T-helper 2 cell treated with Interferon-gamma antibody and Interleukin-4, amounts not matched to agents 100 ng/mL and 5 ng/mL, for 36 hours (primary cell): Measurements from ENCODE around the gene GART. TPM values are rescaled to one million over a fixed set of nuclear protein-coding genes. Genes with fewer than 3 reads are reported as not detected.
"Not testable (repeated sequence)": the region's sequence is repeated elsewhere in the genome, so short reads cannot be mapped to it uniquely, and the experiment has no call there.

Experiments used
- intact Hi-C: fragments of 100-400 bp; cut with micrococcal nuclease; formaldehyde crosslinking; loops from one replicate; pipeline ENCODE4 v1.15.1; 2023
- total RNA-seq: library from RNA; stranded (reverse); gene quantifications from 2 replicates; pipeline ENCODE4 v1.2.3, GENCODE V29; 2022

Gene GART
- 115 and 124 TPM in 2 replicates for total RNA-seq

DNA sequence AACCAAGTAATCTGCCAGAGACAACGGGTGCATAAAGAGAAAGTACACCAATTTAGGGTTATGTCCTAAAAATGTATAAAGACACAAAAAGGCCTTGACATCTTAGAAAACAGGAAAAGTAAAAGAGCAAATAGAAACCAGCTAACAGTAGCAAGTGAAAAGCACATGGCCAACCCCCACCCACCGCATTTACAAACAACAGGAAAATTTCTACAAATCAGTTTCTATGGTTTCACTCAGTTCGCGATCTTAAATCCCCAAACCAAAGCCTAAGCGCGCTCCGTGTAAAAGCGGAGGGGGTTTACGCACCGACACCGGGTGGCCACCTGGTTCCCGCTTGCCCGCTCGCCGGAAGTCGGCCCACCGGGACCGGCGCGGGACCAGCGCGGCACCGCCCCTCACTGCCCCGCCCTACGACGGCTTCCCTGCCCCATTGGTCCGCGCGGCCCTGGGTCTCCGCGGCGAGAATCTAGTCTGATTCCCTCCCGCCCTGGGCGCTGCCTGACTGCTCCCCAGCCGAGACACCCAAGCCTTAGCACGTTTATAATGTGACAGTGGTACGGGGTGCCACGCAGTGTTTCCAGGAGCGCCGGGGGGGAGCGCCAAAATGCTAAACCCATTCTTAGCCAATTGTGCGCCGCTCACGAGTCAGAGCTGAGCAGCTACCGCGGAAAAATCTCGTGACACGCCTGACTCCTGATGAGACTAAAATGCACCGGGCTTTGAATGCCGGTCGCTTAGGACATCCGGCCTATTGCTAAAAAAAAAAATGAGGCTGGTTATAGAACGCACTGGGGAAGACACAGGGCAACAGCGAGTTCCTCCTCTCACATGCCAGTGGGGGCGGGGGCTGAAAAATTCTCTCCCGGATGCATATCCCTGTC, at the start of gene GART:
TSS of gene GART (minus strand) at position 362 of the 884 bp plus-strand sequence. CDS start 2,802 bp downstream, outside the sequence.
- intact Hi-C loops = loop anchor here (1.0 to 5.0 kb wide), 11 partner anchors 46 to 1073 kb away; partner anchors contain the start of genes CFAP298, CRYZL1, DNAJC28 and DONSON

DNA sequence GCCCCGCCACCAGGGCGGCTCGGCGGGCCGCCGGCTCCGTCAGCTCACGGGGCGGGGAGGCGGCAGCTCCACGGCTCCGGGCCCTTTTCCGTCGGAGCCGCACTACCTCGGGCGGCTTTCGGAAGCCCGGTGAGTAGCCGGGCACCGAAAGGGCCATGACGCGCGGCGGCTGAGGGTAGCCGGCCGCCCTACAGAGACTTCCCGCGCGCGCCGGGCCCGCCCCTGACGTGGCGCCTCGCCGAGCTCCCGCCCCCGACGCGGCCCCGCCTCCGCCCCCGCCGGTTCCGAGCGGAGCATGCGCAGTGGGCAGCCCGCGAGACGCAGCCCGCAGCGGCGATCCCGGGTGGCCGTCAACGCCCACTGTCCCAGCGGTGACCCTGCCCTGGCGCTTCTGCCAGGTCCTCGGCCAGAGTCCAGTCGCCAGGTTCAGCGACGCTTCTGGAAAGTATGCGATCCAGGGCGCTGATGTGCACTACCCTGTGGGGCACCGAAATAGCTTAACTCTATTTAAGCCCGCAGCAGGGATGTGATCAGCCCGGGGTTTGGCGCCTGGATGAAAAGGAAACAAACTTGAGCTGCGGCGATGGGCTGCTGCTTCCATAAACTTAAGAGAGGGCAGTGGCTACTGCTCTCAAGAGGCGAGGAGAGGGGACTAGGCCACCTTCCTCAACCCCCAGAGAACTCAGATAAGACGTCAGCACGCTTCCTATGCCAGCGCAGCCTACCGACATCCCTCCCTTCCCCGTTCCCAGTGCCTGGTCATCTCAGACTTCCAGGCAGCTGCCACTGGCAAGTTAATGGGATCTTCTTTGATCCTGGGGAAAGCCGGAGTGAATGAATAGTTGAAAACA, 46.8 kb upstream of the GART start, which contains the start of gene DONSON:
TSS of gene DONSON (minus strand) at position 200 of the 851 bp plus-strand sequence. CDS start at position 157, 43 bp downstream.
- intact Hi-C loops = loop anchor here (1.0 to 2.0 kb wide), 4 partner anchors 16 to 97 kb away; partner anchors contain the start of genes CRYZL1, DNAJC28 and GART

DNA sequence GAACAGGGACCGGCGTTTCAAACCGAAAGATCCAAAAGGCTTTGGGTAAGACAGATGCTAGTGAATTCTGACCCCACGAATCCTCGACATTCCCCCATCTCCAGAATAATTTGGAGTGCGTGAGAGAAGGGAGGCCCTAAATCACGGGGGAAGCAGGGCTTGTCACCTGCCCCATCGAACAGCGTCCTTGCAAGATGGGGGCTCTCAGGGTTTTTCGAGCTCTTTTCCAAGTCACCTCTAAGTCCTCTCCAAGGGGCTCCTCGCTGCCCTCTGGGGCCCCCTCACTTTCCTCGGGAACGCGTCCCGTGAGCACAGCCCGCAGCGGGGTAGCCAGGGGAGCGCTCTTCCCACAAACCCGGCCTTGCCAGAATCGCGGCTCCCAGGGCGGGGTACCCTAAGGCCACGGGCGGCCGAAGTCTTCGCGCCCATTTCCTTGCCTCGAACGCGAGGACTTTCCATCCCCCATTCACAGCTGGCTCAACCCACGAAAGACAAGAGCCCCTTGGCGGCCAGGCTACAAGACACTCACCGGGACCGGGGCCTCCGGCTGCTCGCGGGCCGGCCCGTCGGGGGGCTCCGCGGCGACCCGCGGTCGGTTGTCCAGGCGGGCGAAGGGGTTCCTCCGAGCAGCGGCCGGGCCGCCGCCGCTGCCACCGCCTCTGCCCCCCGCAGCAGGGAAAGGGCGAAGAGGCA, 46.0 kb upstream of the GART start:
- intact Hi-C loops = loop anchor here (1.0 to 2.0 kb wide), 3 partner anchors 17 to 53 kb away; partner anchors contain the start of genes CRYZL1 and GART

DNA sequence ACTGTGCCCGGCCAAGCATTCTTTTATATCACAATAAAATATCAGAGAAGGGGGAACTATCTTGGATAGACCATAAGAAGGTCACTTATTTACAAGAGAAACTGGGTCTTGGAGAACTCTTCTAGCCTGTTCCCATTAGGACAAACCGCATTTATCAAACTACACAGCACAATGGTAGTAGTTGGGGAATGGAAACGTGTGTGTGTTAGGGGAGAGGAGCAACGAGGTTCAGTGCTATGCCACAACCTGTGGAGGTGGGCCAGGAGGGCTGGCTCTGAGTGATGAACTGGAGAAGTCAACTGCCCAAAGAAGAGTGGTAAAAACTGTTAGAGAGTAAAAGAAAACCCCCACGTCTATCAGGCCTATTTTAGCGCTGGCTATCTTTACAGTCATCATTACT, 45.0 kb upstream of the GART start:
- intact Hi-C loops = no loop called here

DNA sequence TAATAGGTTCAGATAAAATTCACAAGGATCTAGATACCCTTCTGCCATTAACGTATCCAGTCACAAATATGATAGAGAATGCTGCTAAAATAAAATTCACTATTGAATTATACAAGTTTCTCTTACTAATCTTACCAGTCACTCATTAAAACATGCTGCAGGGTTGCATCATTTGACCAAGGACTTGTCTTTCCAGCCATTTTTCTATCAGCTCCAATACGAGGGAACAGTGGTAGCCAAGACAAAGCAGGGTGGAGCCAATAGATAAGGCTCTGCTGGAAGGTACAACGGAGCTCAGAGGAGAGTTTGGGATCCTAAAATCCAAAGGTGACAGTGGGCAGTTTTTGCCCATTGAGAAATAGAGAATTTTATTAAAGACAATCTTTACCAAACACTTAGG, 42.5 kb upstream of the GART start:
- intact Hi-C loops = no loop called here

DNA sequence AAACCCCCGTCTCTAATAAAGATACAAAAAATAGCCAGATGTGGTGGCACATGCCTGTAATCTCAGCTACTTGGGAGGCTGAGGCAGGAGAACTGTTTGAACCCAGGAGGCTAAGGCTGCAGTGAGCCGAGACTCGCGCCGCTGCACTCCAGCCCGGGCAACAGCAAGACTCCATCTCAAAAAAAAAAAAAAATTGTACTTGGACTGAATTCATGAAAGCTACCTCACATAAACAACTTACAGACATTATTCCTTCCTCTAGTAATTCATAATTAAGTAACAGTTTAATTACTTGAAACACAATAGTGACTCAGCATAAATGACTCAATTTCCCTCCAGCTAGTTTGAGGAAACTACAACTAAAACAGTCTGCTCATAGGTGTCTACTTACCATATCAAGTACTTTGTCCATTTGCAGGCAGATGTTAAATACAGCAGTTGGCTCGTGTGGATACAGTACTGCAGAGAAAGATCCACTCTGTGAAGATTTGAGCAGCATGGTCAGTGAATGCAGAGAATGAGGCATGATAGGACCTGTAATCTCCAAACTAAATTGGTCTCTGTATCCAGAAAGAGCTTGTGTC, 37.1 kb upstream of the GART start:
- intact Hi-C loops = loop anchor here (1.0 kb wide), 1 partner anchor 12 kb away; no protein-coding TSS in a partner anchor

DNA sequence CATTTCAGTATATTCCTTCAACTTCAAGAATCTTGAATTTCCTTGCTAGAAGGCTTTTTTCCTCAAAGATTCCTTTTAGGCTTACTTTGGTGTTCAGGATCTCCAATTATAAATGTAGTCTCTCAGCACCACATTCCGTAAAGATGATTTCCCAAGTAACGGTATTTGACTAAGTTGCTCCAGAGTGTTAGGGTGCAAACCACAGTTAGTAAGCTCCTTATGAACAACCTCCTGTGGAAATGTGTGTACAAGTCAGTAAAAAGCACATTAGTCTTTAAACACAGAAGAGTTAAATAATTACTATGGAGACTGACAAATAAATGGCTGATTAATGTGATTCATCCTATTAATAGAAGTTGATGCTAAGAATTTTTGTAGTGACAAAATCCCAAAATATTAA, 36.3 kb upstream of the GART start:
- intact Hi-C loops = loop anchor here (1.0 kb wide), 1 partner anchor 11 kb away; no protein-coding TSS in a partner anchor

DNA sequence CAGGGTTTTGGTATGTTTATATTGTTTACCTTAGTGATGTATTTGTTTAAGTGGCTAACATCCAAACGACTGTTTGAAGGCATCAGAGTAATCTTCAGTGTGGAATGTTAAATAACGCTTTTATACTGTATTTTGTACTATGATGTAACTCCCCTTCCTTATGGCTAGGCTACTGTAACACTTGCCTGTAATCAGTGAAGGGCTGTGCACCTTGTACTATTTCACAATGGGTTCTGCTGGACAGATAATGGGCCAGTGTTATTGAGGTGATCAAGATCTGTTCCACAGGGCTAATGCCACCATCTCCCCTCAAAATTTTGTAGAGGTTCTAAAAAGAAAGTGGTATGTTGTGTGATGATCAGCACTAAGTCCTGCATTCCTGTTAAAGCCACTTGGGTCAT, 34.8 kb upstream of the GART start:
- intact Hi-C loops = not testable (repeated sequence)

DNA sequence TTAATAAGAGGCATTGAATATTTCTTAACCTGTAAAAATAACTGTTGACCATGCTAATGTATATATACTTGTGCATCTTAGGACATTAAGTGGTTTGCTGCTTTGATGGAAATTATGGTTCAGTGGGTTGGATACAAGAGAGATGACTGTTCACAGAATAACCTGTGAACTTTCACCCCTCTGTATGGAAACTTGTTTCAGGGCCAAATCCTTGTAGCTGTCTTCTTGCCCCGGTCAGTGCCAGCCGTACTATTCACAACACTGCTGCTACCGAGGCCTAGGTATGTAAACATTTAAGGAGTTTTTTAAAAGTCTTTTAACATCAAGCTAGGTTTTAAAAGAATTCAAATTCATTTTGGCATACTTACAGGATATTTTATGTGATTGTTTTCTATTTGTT, 30.4 kb upstream of the GART start:
- intact Hi-C loops = no loop called here

DNA sequence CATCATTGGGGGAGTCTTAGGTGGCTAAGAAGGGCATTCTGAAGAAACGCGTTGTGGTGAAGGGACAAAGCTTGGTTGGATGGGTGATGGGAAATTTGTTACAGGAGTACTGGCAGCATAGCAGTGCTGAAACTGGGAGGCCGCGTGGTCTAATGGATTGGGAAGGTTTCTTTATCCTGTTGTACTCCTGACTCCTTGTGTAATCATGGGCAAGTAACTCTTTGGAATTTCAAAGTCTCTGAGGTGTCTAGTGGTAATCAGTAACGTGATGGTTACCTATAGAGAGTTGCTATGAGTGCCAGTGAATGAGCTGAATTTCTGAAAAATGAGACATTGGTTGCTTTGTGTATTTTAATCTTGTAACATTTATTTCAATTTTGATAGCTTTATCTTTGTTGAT, 28.1 kb upstream of the GART start:
- intact Hi-C loops = no loop called here

DNA sequence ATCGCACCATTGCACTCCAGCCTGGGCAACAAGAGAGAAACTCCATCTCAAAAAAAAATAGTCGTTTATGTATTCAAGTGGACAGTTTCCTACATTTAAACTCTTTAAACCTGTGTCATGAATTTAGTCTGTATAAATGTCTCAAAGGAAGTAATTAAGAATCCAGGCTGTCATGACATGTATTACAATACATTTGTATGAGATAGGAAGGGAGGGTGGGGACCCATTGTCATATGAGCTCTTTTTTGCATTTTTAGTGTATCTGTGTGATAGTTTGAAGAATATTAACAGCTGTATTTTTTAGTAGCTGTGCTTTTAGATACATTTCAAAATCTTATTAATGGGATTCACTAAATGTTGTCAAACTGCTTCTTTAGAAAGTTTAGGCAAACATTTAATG, 26.5 kb upstream of the GART start:
- intact Hi-C loops = no loop called here

DNA sequence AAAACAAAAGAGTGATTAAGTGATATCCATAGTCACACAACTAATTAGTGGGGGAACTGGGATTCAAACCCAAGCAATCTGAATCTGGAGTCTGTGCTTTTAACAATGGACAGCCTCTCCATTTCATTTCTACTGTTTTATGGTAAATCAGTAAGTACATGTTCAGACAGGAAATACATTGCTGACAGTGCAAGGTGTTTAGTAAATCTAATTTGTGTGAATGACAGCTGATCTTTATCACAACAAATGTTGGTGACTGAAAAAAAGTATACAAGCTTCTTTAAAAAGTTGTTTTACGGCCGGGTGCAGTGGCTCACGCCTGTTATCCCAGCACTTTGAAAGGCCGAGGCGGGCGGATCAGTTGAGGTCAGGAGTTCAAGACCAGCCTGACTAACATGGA, 26.0 kb upstream of the GART start:
- intact Hi-C loops = loop anchor here (1.0 kb wide), 1 partner anchor 10 kb away; no protein-coding TSS in a partner anchor

DNA sequence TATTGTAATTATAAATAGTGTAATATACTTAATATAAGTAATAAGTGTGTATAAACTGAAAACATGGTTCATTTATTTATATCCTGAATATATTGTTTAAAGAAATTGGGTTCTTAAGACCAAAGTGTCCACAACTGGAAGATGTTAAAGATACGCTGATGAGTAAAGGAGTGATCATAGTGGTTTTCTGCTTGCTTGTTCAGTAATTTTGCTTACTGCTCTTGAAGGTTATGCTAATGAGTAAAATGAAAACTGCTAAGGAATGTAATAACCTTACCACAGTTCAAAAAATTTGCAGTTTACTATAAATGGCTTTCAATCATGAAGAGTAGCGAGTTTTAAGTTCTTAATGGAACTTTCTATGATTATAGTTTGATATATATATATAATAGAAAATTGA, 24.6 kb upstream of the GART start:
- intact Hi-C loops = no loop called here

DNA sequence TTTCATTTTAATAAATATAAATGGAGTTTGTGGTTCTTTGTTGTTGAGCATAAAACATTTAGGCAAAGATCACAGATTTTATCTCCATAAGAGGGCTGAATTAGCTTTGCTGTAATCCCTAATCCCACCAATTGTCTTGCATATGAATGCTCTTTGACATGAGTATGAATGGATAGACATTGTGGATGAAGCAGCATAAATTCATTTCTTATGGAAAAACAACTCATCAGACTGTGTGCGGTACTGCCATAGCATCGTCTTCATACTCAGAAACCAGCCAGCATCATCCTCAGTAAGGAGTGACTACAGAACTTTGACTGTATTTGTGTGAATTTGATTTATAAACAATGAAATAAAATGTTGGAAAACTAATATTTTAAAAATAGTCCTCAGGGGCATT, 20.5 kb upstream of the GART start:
- intact Hi-C loops = no loop called here

DNA sequence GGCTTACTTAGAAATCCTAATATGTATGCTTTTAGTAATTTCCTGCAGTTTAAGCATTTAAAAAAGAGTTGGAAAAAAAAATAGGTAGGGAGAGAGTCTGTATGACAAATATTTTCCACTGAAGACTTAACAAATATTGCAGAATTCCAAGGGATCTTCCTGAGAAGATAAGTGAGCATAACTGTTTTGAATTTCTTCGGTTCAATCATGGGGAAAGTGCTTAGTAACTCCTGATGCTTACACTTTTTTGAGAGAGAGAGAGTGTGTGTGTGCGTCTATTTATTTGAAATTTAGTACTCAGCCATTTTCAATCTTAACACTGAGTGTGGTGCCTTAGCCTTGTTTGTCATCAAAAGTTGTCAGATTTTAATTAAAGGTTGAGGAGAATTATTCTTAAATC, 19.5 kb upstream of the GART start:
- intact Hi-C loops = no loop called here

DNA sequence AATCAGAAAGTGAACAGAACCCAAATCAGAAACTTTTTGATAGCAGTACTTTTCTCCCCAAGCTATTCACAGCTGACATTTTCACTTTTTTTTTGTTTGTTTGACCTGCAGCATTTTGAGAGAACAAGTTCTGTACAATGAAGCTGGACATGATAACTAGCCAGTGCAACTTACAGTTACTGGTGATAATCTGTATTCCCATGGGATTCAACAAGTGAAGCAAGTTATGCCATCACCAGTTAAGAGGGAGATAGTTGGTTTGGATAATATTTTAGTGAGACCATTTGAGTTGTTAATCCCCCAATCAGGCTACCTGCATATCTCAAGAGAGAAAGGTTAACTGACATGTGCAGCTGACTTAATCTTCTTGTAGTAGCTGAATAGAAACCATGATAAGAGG, 19.0 kb upstream of the GART start:
- intact Hi-C loops = no loop called here

DNA sequence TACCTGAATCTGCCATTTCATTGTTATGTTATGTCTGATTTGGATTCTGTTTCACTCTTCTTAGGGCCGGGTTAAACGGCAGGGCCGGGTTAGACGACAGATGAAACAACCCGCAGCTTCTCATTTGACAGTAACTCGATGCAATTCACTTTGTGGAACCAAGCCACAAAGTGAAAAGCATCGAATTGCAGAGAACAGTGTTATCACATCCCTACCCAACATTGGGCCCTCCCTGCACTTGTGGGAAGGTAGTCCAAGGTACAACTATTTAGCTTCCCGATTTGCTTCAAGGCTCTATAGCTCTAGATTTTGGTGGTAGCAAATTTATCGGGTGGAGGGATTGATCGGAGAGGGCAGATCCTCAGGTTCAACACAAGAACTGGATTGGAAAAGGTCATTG, 17.9 kb upstream of the GART start:
- intact Hi-C loops = no loop called here

DNA sequence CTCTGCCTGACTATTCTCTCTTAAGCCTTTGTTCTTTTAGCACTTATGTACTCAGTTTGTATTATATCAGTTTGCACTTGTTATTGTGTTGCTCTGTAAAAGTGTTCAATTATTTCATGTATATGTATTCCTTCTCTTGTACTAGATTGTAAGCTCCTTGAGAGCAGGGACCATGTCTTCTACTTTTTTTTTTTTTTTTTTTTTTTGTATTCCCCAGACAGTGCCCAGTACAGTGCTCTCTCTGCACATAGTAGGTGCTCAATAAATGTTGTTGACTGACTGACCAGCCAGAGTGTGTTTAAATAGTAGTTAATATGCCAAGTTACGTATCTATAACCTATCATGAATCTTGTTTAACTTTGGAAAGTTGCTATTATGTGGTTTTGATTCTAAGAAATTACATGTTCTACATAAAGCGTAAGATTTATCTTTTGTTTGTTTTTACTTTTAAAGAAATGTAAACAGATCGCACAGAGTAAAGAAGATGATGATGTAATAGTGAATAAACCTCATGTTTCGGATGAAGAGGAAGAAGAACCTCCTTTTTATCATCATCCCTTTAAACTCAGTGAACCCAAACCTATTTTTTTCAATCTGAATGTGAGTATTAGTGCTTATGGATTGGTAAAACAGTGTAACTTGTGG, 17.0 kb upstream of the GART start:
- intact Hi-C loops = no loop called here

DNA sequence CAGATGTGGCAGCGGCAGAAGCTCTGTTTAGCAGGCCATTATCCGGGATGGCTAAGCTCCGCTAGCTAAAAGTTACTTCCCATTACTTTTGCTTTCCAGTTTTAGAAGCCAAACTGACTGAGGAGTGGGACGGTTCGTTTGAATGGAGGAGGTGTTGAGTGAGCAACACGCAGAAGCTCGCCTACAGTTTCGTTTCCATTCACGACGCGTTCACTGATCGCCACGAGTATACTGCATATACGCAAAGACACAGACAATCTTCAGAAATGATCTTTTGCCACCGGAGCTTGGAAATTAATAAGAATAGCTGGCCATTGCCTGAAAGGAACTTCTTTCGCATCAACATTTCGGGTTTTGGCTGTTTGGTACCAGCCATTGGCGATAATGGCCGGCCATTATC, 15.5 kb upstream of the GART start:
- intact Hi-C loops = no loop called here

DNA sequence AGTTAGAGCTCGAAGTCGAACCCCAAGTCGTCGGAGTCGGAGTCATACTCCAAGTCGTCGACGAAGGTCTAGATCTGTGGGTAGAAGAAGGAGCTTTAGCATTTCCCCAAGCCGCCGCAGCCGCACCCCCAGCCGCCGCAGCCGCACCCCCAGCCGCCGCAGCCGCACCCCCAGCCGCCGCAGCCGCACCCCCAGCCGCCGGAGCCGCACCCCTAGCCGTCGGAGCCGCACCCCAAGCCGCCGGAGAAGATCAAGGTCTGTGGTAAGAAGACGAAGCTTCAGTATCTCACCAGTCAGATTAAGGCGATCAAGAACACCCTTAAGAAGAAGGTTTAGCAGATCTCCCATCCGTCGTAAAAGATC, 13.0 kb upstream of the GART start:
- intact Hi-C loops = no loop called here
